ENCODE data around the gene LGALS8. TPM values are rescaled to one million over a fixed set of nuclear protein-coding genes. Genes with fewer than 3 reads are reported as not detected.

The LGALS8 gene
- total RNA-seq, 6 donors from 2014 or later: 56.2 to 225 (median 75.2) TPM

DNA sequence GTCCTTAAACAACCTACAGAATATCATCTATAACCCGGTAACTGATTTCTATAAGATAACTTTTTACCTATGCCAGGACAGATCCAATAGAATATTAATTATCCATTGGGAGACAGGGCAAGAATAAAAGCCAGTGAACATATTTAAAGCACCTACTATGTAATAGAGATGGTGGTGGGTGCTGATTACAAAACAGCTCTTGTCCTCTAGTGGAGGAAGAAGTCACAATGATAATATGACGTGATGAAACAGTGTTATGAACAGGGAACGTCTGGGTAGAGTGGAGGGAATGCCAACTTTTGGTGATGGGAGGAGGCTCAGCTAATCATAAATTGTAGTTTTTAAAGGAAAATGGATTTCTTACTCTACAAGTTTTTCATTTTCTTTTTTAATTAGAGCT is 2.3 kb downstream of the LGALS8 start:
- DNase-seq (no peak), ATAC-seq (ENCODE audit: low FRiP score in 2 of 2) (no peak)
- Histone ChIP-seq H3K27me3 (no peaks in the 10 kb centered on the region), H3K9me3 (no peaks in the 10 kb centered on the region), H3K4me3 (no peak overlapping the region), H3K36me3 (peaks cover 5 to 41% (median 22%) of the 10 kb centered on the region in 4 donors), H3K27ac (no peak overlapping the region), H3K4me1 (peaks cover 7 to 17% (median 10%) of the 10 kb centered on the region in 4 donors)
- no peak for TF ChIP-seq POLR2A (IDR thresholded peaks at IDR 0.05)
- TF ChIP-seq, protein P1, sequence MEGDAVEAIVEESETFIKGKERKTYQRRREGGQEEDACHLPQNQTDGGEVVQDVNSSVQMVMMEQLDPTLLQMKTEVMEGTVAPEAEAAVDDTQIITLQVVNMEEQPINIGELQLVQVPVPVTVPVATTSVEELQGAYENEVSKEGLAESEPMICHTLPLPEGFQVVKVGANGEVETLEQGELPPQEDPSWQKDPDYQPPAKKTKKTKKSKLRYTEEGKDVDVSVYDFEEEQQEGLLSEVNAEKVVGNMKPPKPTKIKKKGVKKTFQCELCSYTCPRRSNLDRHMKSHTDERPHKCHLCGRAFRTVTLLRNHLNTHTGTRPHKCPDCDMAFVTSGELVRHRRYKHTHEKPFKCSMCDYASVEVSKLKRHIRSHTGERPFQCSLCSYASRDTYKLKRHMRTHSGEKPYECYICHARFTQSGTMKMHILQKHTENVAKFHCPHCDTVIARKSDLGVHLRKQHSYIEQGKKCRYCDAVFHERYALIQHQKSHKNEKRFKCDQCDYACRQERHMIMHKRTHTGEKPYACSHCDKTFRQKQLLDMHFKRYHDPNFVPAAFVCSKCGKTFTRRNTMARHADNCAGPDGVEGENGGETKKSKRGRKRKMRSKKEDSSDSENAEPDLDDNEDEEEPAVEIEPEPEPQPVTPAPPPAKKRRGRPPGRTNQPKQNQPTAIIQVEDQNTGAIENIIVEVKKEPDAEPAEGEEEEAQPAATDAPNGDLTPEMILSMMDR (IDR thresholded peaks at IDR 0.05): no peak
- no peak for TF ChIP-seq EP300 (IDR thresholded peaks at IDR 0.05)
- TF ChIP-seq POLR2AphosphoS5 (IDR thresholded peaks at IDR 0.05): no peak
- 76 to 78% methylated on average over 3 of the region's 3 CpGs for WGBS, 2 donors

DNA sequence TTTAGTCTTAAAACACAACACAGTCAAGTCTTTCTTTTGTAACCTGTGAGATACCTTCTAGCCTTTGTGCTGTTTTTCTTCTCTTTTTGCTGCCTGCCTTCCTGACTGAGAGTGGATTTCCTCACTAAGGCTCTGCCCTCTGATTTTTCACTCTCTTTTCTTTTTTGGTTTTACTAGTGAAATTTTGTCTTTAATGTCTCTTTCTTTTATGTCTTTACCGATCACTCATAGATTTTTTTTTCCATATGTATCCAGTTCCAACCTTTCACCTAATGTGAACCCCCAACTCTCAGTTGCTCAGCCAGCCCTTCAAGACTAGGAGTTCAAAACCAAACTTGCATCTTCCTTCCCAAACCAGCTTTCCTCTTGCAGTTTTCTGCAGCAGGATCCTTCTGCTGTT is 6.5 kb downstream of the LGALS8 start:
- DNase-seq: no peak
- no peak for ATAC-seq (ENCODE audit: low FRiP score in 2 of 2)
- Histone ChIP-seq H3K4me3 (no peak overlapping the region), H3K4me1 (peaks cover 3 to 4% (median 3%) of the 10 kb centered on the region in 4 donors), H3K36me3 (peaks cover 5 to 59% (median 30%) of the 10 kb centered on the region in 4 donors), H3K27ac (no peak overlapping the region), H3K27me3 (no peaks in the 10 kb centered on the region), H3K9me3 (no peaks in the 10 kb centered on the region)
- TF ChIP-seq POLR2AphosphoS5 (IDR thresholded peaks at IDR 0.05) (no peak), EP300 (IDR thresholded peaks at IDR 0.05) (no peak), POLR2A (IDR thresholded peaks at IDR 0.05) (no peak)
- TF ChIP-seq, protein P1 (IDR thresholded peaks at IDR 0.05): no peak
- 83 to 91% methylated on average over 1 of the region's 1 CpG for WGBS, 2 donors

DNA sequence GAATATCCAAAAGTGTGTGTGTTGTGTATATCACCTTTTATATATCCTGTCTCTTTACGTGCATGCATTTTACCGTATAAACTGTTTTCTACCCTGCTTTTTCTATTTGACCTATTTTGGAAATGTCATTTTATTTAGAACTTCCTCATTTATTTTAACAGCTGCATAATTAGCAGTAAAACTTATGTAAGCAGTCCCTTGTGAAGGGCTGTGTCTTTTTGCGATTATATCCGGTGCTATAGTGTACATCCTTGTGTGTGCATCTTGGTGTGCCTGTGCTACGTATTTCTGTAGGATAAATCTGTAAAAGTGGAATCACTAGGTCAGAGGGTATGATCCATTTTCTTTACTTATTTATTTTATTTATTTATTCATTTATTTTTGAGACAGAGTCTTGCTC is 7.2 kb downstream of the LGALS8 start:
- Histone ChIP-seq H3K27me3 (no peaks in the 10 kb centered on the region), H3K9me3 (no peaks in the 10 kb centered on the region), H3K4me1 (peaks cover 0 to 3% (median 0%) of the 10 kb centered on the region in 4 donors), H3K36me3 (peaks cover 5 to 62% (median 32%) of the 10 kb centered on the region in 4 donors), H3K27ac (no peak overlapping the region), H3K4me3 (no peak overlapping the region)
- ATAC-seq (ENCODE audit: low FRiP score in 2 of 2) (no peak), DNase-seq (no peak)
- TF ChIP-seq POLR2AphosphoS5 (IDR thresholded peaks at IDR 0.05) (no peak), EP300 (IDR thresholded peaks at IDR 0.05) (no peak), POLR2A (IDR thresholded peaks at IDR 0.05) (no peak)
- TF ChIP-seq, protein P1 (IDR thresholded peaks at IDR 0.05): no peak
- WGBS, 2 donors: 73 to 77% methylated on average over 5 of the region's 5 CpGs

DNA sequence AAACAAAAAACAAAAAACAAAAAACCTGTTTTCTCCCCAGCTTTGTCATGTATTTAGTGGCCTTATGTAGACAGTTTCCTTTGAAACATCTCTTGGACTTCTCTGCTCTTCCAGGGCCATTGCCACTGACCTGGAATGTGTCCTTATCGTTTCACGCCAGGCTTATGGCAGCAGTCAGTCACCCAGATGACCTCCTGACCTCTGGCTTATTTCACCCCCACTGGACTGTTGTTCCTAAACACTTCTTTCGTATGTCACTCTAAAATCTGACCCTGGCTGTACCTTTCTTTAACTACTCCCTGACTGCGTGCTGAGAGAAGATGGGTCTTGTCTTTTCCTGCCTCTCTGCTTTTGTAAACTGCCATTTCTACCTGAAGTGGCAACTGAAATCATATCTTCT is 9.1 kb downstream of the LGALS8 start:
- DNase-seq: no peak
- 87 to 92% methylated on average over 4 of the region's 4 CpGs for WGBS, 2 donors
- Histone ChIP-seq H3K4me3 (no peak overlapping the region), H3K4me1 (peaks cover 0 to 3% (median 0%) of the 10 kb centered on the region in 4 donors), H3K9me3 (no peaks in the 10 kb centered on the region), H3K27me3 (no peaks in the 10 kb centered on the region), H3K27ac (no peak overlapping the region), H3K36me3 (peaks cover 0 to 56% (median 24%) of the 10 kb centered on the region in 4 donors)
- TF ChIP-seq EP300 (IDR thresholded peaks at IDR 0.05) (no peak), POLR2AphosphoS5 (IDR thresholded peaks at IDR 0.05) (no peak), POLR2A (IDR thresholded peaks at IDR 0.05) (no peak)
- TF ChIP-seq, protein P1 (IDR thresholded peaks at IDR 0.05): no peak
- no peak for ATAC-seq (ENCODE audit: low FRiP score in 2 of 2)

DNA sequence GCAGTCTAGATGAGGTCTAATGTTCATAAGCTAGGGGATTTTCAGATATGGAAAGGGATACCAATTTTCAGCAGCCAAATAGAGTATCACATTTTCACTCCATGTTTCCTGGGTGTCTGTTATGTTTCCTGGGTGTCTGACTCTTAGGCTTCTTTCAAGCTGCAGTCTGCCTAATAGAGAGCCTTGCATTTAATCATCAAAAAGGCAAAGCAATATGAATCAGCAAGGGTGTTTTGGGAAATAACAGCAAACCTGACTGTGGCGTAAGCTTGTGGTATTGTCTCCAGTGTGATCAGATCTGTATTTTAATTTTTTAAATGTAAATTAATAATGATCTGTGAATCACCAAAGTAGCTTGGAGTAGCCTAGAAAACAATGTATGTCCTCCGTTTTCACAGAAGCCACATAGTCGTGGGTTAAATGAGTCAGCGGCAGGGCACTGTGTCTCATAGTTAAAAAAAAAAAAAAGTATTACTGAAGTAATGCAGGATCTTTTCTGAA is 10.4 kb downstream of the LGALS8 start:
- Histone ChIP-seq H3K27ac (no peak overlapping the region), H3K9me3 (no peaks in the 10 kb centered on the region), H3K36me3 (peaks cover 0 to 60% (median 32%) of the 10 kb centered on the region in 4 donors), H3K4me3 (no peak overlapping the region), H3K27me3 (no peaks in the 10 kb centered on the region), H3K4me1 (peaks cover 0 to 3% (median 0%) of the 10 kb centered on the region in 4 donors)
- no peak for ATAC-seq (ENCODE audit: low FRiP score in 2 of 2)
- TF ChIP-seq POLR2A (IDR thresholded peaks at IDR 0.05) (no peak), EP300 (IDR thresholded peaks at IDR 0.05) (no peak), POLR2AphosphoS5 (IDR thresholded peaks at IDR 0.05) (no peak)
- TF ChIP-seq, protein P1 (IDR thresholded peaks at IDR 0.05): no peak
- DNase-seq: no peak
- 76 to 77% methylated on average over 4 of the region's 4 CpGs for WGBS, 2 donors
